PC-3 (cell line): ENCODE measurements around the gene EDRF1. TPM values are rescaled to one million over a fixed set of nuclear protein-coding genes. Genes with fewer than 3 reads are reported as not detected.

ENCODE experiments used
- ATAC-seq: fragments of 200-7000 bp; cut with Tn5 transposase; 2 replicates; pipeline ENCODE4 v1.9.1; 2020; ENCODE audit warnings: mild to moderate bottlenecking, moderate library complexity
- BruUV-seq: library from RNA; stranded (reverse); fragments of 400-500 nt; replicated peaks from 2 replicates; lab custom pipeline; 2021; lab: Mats Ljungman, UMichigan
- CTCF ChIA-PET: fragments of 300-600 bp; sonication (Branson Sonifier 250); formaldehyde crosslinking; loops from one replicate; lab custom pipeline; 2022; ENCODE audit warnings: antibody characterized with exemption; lab: Charles Lee
- POLR2A ChIA-PET: fragments of 300-600 bp; sonication (Branson Sonifier 250); formaldehyde crosslinking; loops from one replicate; lab custom pipeline; 2022; ENCODE audit warnings: antibody characterized with exemption; ENCODE audit not compliant: unreplicated experiment; lab: Charles Lee
- DNase-seq: peaks from one replicate; pipeline ENCODE4 v3.0.0-alpha.2; 2015
- H2AFZ ChIP-seq: fragments of 300-600 bp; sonication (generic); 2 replicates; pipeline ENCODE4 v1.6.0; 2016; ENCODE audit warnings: antibody characterized with exemption, low read length
- H3F3A ChIP-seq: fragments of 300-600 bp; sonication (generic); one replicate; pipeline ENCODE4 v1.6.0; 2017; ENCODE audit warnings: antibody characterized with exemption, low read length, control low read depth, mild to moderate bottlenecking; ENCODE audit not compliant: unreplicated experiment
- H3K27ac ChIP-seq: fragments of 300-600 bp; sonication (generic); 2 replicates; pipeline ENCODE4 v1.5.1; 2016; ENCODE audit warnings: mild to moderate bottlenecking, low read length
- H3K27me3 ChIP-seq: fragments of 300-600 bp; sonication (generic); 2 replicates; pipeline ENCODE4 v1.6.1; 2016; ENCODE audit warnings: low read length, mixed read lengths
- H3K36me3 ChIP-seq: fragments of 300-600 bp; sonication (generic); 2 replicates; pipeline ENCODE4 v1.6.1; 2016; ENCODE audit warnings: low read depth, mixed run types, low read length, mixed read lengths
- H3K4me1 ChIP-seq: fragments of 300-600 bp; sonication (generic); 2 replicates; pipeline ENCODE4 v1.5.1; 2016; ENCODE audit warnings: low read length; ENCODE audit not compliant: insufficient read depth
- H3K4me2 ChIP-seq: fragments of 300-600 bp; sonication (generic); 2 replicates; pipeline ENCODE4 v1.6.0; 2016; ENCODE audit warnings: low read length
- H3K4me3 ChIP-seq: fragments of 300-600 bp; sonication (generic); 2 replicates; pipeline ENCODE4 v1.5.1; 2016; ENCODE audit warnings: mild to moderate bottlenecking, low read length, mixed read lengths
- H3K79me2 ChIP-seq: fragments of 300-600 bp; sonication (generic); 2 replicates; pipeline ENCODE4 v1.6.1; 2017; ENCODE audit warnings: low read length, mixed read lengths
- H3K9ac ChIP-seq: fragments of 300-600 bp; sonication (generic); 2 replicates; pipeline ENCODE4 v1.6.0; 2016; ENCODE audit warnings: mild to moderate bottlenecking, low read length
- H3K9me2 ChIP-seq: fragments of 300-600 bp; sonication (generic); replicated peaks from 2 replicates; pipeline ENCODE4 v1.6.1; 2016; ENCODE audit warnings: mixed run types, low read length, mixed read lengths
- H3K9me3 ChIP-seq: fragments of 300-600 bp; sonication (generic); 2 replicates; pipeline ENCODE4 v1.6.1; 2016; ENCODE audit warnings: low read length, mixed read lengths
- H4K20me1 ChIP-seq: fragments of 300-600 bp; sonication (generic); 2 replicates; pipeline ENCODE4 v1.6.1; 2016; ENCODE audit warnings: low read length, mixed read lengths
- CTCF ChIP-seq: fragments of 300-600 bp; sonication (generic); conservative IDR thresholded peaks from 2 replicates; pipeline ENCODE4 v1.5.1; 2017; ENCODE audit warnings: antibody characterized with exemption, low read depth, mild to moderate bottlenecking, low read length
- EZH2 ChIP-seq: fragments of 300-600 bp; sonication (generic); IDR thresholded peaks from one replicate; pipeline ENCODE4 v1.6.1; 2017; ENCODE audit warnings: antibody characterized with exemption, mild to moderate bottlenecking, low read length; ENCODE audit not compliant: unreplicated experiment
- EZH2phosphoT487 ChIP-seq: fragments of 300-600 bp; sonication (generic); IDR thresholded peaks from 2 replicates; pipeline ENCODE4 v1.6.1; 2018; ENCODE audit warnings: mild to moderate bottlenecking, antibody characterized with exemption, low read length, borderline replicate concordance
- intact Hi-C: fragments of 100-400 bp; cut with micrococcal nuclease; formaldehyde crosslinking; loops from 2 replicates; pipeline ENCODE4 v1.9.0; 2023
- total RNA-seq: library from RNA; depleted of rRNA; stranded (reverse); fragments of >200 nt; gene quantifications from 2 replicates; pipeline ENCODE4 v1.2.3, GENCODE V29; 2014

Gene EDRF1
- total RNA-seq, 1 experiment from 2014 or later, result 17.7 TPM

GRCh38 chr10:125698481-125698998 lies 21.0 kb upstream of the EDRF1 start:
- H3K79me2 ChIP-seq, result no peaks in the 10 kb centered on the region
- H3K36me3 ChIP-seq, result no peaks in the 10 kb centered on the region
- no peaks in the 10 kb centered on the region for H3K27me3 ChIP-seq
- no peak for DNase-seq
- peaks cover 14% of the 10 kb centered on the region for H3K4me1 ChIP-seq
- no TSS peak for BruUV-seq
- no peaks in the 10 kb centered on the region for H4K20me1 ChIP-seq
- TF ChIP-seq CTCF (0 out of 2 replicates have a peak, but pooled peaks have one; percentile 8), EZH2 (no peak), EZH2phosphoT487 (no peak)
- H3K4me2 ChIP-seq, result no peak overlapping the region
- no peaks in the 10 kb centered on the region for H3K9me2 ChIP-seq
- no peak overlapping the region for H3K9ac ChIP-seq
- no peaks in the 10 kb centered on the region for H3K9me3 ChIP-seq
- H2AFZ ChIP-seq, result no peak overlapping the region
- POLR2A ChIA-PET, result no interaction called here
- H3K4me3 ChIP-seq, result no peak overlapping the region
- no peak overlapping the region for H3K27ac ChIP-seq
- CTCF ChIA-PET, result no interaction called here
- ATAC-seq, result no peak
- no peaks in the 10 kb centered on the region for H3F3A ChIP-seq
- intact Hi-C loops, result loop anchor here (10.0 kb wide), 2 partner anchors 354 to 544 kb away; no protein-coding TSS in a partner anchor

- intact Hi-C loops, result loop anchor here (2.0 to 10.0 kb wide), 3 partner anchors 69 to 545 kb away; no protein-coding TSS in a partner anchor
- Histone ChIP-seq H3K9me3 (no peaks in the 10 kb centered on the region), H3K4me2 (no peak overlapping the region), H4K20me1 (no peaks in the 10 kb centered on the region), H3K9me2 (no peaks in the 10 kb centered on the region), H3K36me3 (no peaks in the 10 kb centered on the region), H3K79me2 (no peaks in the 10 kb centered on the region), H3K9ac (no peak overlapping the region), H3K4me3 (no peak overlapping the region), H2AFZ (no peak overlapping the region), H3K4me1 (peaks cover 11% of the 10 kb centered on the region), H3K27me3 (no peaks in the 10 kb centered on the region), H3K27ac (no peak overlapping the region), H3F3A (no peaks in the 10 kb centered on the region)
- no peak for TF ChIP-seq CTCF
- no peak for TF ChIP-seq EZH2
- no peak for TF ChIP-seq EZH2phosphoT487
- BruUV-seq, result no TSS peak
- no peak for ATAC-seq
- no peak for DNase-seq
- POLR2A ChIA-PET, result no interaction called here
- CTCF ChIA-PET, result interaction anchor here (0.7 kb wide), 1 partner anchor 40 kb away, joined by 3 read pairs; no protein-coding TSS in a partner anchor
Measured at GRCh38 chr10:125699562-125700143, 19.9 kb upstream of the EDRF1 start.

GRCh38 chr10:125700355-125700911 lies 19.1 kb upstream of the EDRF1 start:
- Histone ChIP-seq H3K9me2 (no peaks in the 10 kb centered on the region), H3K27ac (no peak overlapping the region), H3K9ac (no peak overlapping the region), H3K4me1 (peaks cover 5% of the 10 kb centered on the region), H3K9me3 (no peaks in the 10 kb centered on the region), H3K4me3 (no peak overlapping the region), H3K27me3 (no peaks in the 10 kb centered on the region), H3K79me2 (no peaks in the 10 kb centered on the region), H3K36me3 (no peaks in the 10 kb centered on the region), H2AFZ (no peak overlapping the region), H4K20me1 (no peaks in the 10 kb centered on the region), H3K4me2 (no peak overlapping the region), H3F3A (no peaks in the 10 kb centered on the region)
- intact Hi-C loops, result loop anchor here (2.0 kb wide), 1 partner anchor 70 kb away; no protein-coding TSS in a partner anchor
- BruUV-seq, result no TSS peak
- ATAC-seq (no peak), DNase-seq (peak; percentile 37)
- ChIA-PET POLR2A (no interaction called here), CTCF (interaction anchor here (0.5 to 0.7 kb wide), 2 partner anchors 41 to 175 kb away, joined by 3 to 4 read pairs; no protein-coding TSS in a partner anchor)
- TF ChIP-seq CTCF, result peak; percentile 54
- TF ChIP-seq EZH2phosphoT487, result no peak
